Spleen (tissue), 11 donors: Measurements from ENCODE around the gene CDK19. TPM values are rescaled to one million over a fixed set of nuclear protein-coding genes. Genes with fewer than 3 reads are reported as not detected.
"Not testable (repeated sequence)": the region's sequence is repeated elsewhere in the genome, so short reads cannot be mapped to it uniquely, and the experiment has no call there.

Experiments used
- DNase-seq: peaks from one replicate; pipeline ENCODE4 v3.0.0-alpha.2; 2020
- H3K27ac ChIP-seq, 8 donors: fragments of 200-600 bp; sonication (generic) in 7 of 8; 1 replicate in 4 of 8; 2 replicates in 4 of 8; pipeline versions ENCODE4 v1.5.0 to v1.8.0; 2016 to 2021; ENCODE audit warnings: inconsistent platforms in 4 of 8, mild to moderate bottlenecking in 4 of 8, moderate library complexity in 1 of 8
- H3K27me3 ChIP-seq, 7 donors: fragments of 200-600 bp; sonication (generic) in 6 of 7; replicated peaks in 1 of 7; 1 replicate in 4 of 7; 2 replicates in 3 of 7; pipeline versions ENCODE4 v1.5.0 to v1.8.0; 2016 to 2021; ENCODE audit warnings: inconsistent platforms in 3 of 7, mild to moderate bottlenecking in 1 of 7
- H3K36me3 ChIP-seq, 6 donors: fragments of 200-600 bp; sonication (generic) in 5 of 6; 1 replicate in 4 of 6; 2 replicates in 2 of 6; pipeline versions ENCODE4 v1.5.0 to v1.8.0; 2016 to 2021; ENCODE audit warnings: inconsistent platforms in 2 of 6
- H3K4me1 ChIP-seq, 6 donors: fragments of 200-600 bp; sonication (generic) in 5 of 6; 1 replicate in 3 of 6; 2 replicates in 3 of 6; pipeline versions ENCODE4 v1.5.0 to v1.8.0; 2016 to 2021; ENCODE audit warnings: inconsistent platforms in 3 of 6
- H3K4me3 ChIP-seq, 8 donors: fragments of 200-600 bp; sonication (generic) in 7 of 8; 1 replicate in 4 of 8; 2 replicates in 4 of 8; pipeline versions ENCODE4 v1.5.0 to v1.8.0; 2016 to 2021; ENCODE audit warnings: inconsistent platforms in 4 of 8, mild to moderate bottlenecking in 4 of 8, moderate library complexity in 2 of 8
- H3K9me3 ChIP-seq, 8 donors: fragments of 200-600 bp; sonication (generic) in 7 of 8; 1 replicate in 4 of 8; 2 replicates in 4 of 8; pipeline versions ENCODE4 v1.5.0 to v1.8.0; 2016 to 2021; ENCODE audit warnings: inconsistent platforms in 4 of 8
- CTCF ChIP-seq, 11 experiments: fragments of 200-600 bp in 7 of 11; fragments of 450-650 bp in 4 of 11; sonication (generic) in 4 of 11; IDR thresholded peaks in 8 of 11; conservative IDR thresholded peaks in 3 of 11; 1 replicate in 7 of 11; 2 replicates in 4 of 11; pipeline versions ENCODE4 v1.4.0 to v1.8.0; 2016 to 2021; ENCODE audit warnings: antibody characterized with exemption in 11 of 11, inconsistent platforms in 4 of 11, mild to moderate bottlenecking in 1 of 11
- POLR2A ChIP-seq, 3 donors: fragments of 450-650 bp; IDR thresholded peaks; one replicate each; pipeline ENCODE4 v1.5.1; 2017; ENCODE audit warnings: antibody characterized with exemption in 3 of 3, mild to moderate bottlenecking in 1 of 3
- POLR2AphosphoS5 ChIP-seq, 3 donors: sonication (generic); formaldehyde crosslinking; IDR thresholded peaks; one replicate each; pipeline ENCODE4 v1.5.1; 2017; ENCODE audit warnings: antibody characterized with exemption in 3 of 3
- WGBS, 5 donors: extraction: QIAGEN DNeasy Blood & Tissue Kit in 3 of 5; methylation state at CpG; one replicate each; pipeline versions ENCODE4 v1.1.5 to v1.1.7; 2013 to 2018; 5-methylcytosine and 5-hydroxymethylcytosine counted together
- intact Hi-C: fragments of 100-400 bp; cut with DNase I; formaldehyde crosslinking; loops from one replicate; pipeline ENCODE4 v1.15.0; 2023; ENCODE audit warnings: low total_unique reads
- polyA plus RNA-seq, 3 donors: library from polyadenylated mRNA; stranded (reverse); fragments of 200-250 nt; gene quantifications; one replicate each; pipeline ENCODE4 v1.2.1, GENCODE V29; 2013
- total RNA-seq, 7 donors: library from RNA; depleted of rRNA in 3 of 7; stranded (reverse); fragments of >200 nt in 3 of 7; fragmentation: NEBNext Ultra II Directional in 4 of 7; extraction: Animal tissue kit (Norgen Biotek cat#: 25700) in 4 of 7; gene quantifications; one replicate each; pipeline versions ENCODE4 v1.1.0 to v1.2.1, GENCODE V29; 2016 to 2021
- donor health status: healthy with polysubstance abuse.
- donor health status: DM: no; HTN: no; CAD: no; lungs with moderate emphysema.
- donor health status: DM: no; HTN: no; CAD: no.
- donor health status: Bipolar disorder and iron deficiency.
- donor health status: healthy.
- donor health status: DM: no; HTN: no; CAD: no.
- donor health status: DM: yes; HTN: yes; CAD: no.

CDK19 gene
- total and polyA plus RNA-seq, 10 donors = 7.9 to 29.8 (median 21.7) TPM

DNA sequence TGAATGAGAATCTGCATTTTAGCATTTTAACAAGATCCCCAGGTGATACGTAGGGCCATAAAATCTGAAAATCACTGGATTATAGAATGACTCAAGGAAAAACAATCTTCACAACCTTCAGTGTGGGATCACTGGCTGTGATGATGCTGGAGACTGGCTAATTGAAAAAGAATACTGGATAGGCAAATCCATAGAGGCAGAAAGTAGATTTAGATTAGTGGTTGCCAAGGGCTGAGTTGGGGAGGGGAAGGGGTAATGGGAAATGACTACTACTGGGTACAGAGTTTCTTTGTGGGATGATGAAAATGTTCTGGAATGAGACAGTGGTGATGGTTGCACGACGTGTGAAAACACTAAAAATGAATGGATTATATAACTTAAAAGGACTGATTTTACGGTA is 84.1 kb downstream of the CDK19 start:
- 93 to 98% (median 98%) methylated on average over 4 of the region's 4 CpGs for WGBS, 5 donors
- no peaks in the 10 kb centered on the region for H3K4me1 ChIP-seq
- TF ChIP-seq CTCF (IDR thresholded peaks at IDR 0.05 in 8 of 11, conservative IDR thresholded peaks at IDR 0.05 in 3 of 11) = no peak
- no peak for TF ChIP-seq POLR2AphosphoS5 (IDR thresholded peaks at IDR 0.05)
- TF ChIP-seq POLR2A (IDR thresholded peaks at IDR 0.05) = no peak
- intact Hi-C loops = no loop called here
- H3K36me3 ChIP-seq = peaks cover 0 to 22% (median 2%) of the 10 kb centered on the region in 6 donors
- no peak overlapping the region for H3K27ac ChIP-seq
- H3K4me3 ChIP-seq = no peak overlapping the region
- no peak for DNase-seq
- H3K9me3 ChIP-seq = no peaks in the 10 kb centered on the region
- no peaks in the 10 kb centered on the region for H3K27me3 ChIP-seq

- intact Hi-C loops = no loop called here
- H3K4me3 ChIP-seq = no peak overlapping the region
- H3K9me3 ChIP-seq = no peaks in the 10 kb centered on the region
- H3K4me1 ChIP-seq = no peaks in the 10 kb centered on the region
- H3K27me3 ChIP-seq = no peaks in the 10 kb centered on the region
- TF ChIP-seq CTCF (IDR thresholded peaks at IDR 0.05 in 8 of 11, conservative IDR thresholded peaks at IDR 0.05 in 3 of 11) = no peak
- TF ChIP-seq POLR2A (IDR thresholded peaks at IDR 0.05) = no peak
- no peak for TF ChIP-seq POLR2AphosphoS5 (IDR thresholded peaks at IDR 0.05)
- peaks cover 0 to 12% (median 0%) of the 10 kb centered on the region in 6 donors for H3K36me3 ChIP-seq
- H3K27ac ChIP-seq = no peak overlapping the region
- DNase-seq = no peak
- WGBS, 5 donors = 82 to 100% (median 91%) methylated on average over 1 of the region's 1 CpG
These were observed 86.8 kb downstream of the CDK19 start for GRCh38 chr6:110728501-110728900.

- Histone ChIP-seq H3K4me3 (no peak overlapping the region), H3K4me1 (no peaks in the 10 kb centered on the region), H3K36me3 (peaks cover 0 to 12% (median 0%) of the 10 kb centered on the region in 6 donors), H3K9me3 (no peaks in the 10 kb centered on the region), H3K27me3 (no peaks in the 10 kb centered on the region), H3K27ac (no peak overlapping the region)
- TF ChIP-seq POLR2AphosphoS5 (IDR thresholded peaks at IDR 0.05) (no peak), CTCF (IDR thresholded peaks at IDR 0.05 in 8 of 11, conservative IDR thresholded peaks at IDR 0.05 in 3 of 11) (no peak), POLR2A (IDR thresholded peaks at IDR 0.05) (no peak)
- WGBS, 5 donors = 74 to 91% (median 79%) methylated on average over 3 of the region's 3 CpGs
- intact Hi-C loops = no loop called here
- DNase-seq = no peak
These were observed 92.3 kb downstream of the CDK19 start for GRCh38 chr6:110723017-110723416.

- 91 to 99% (median 94%) methylated on average over 3 of the region's 3 CpGs for WGBS, 5 donors
- peaks cover 0 to 16% (median 0%) of the 10 kb centered on the region in 6 donors for H3K36me3 ChIP-seq
- H3K27me3 ChIP-seq = no peaks in the 10 kb centered on the region
- no peak for DNase-seq
- no peaks in the 10 kb centered on the region for H3K4me1 ChIP-seq
- TF ChIP-seq CTCF (IDR thresholded peaks at IDR 0.05 in 8 of 11, conservative IDR thresholded peaks at IDR 0.05 in 3 of 11) (no peak), POLR2A (IDR thresholded peaks at IDR 0.05) (no peak), POLR2AphosphoS5 (IDR thresholded peaks at IDR 0.05) (no peak)
- no peak overlapping the region for H3K4me3 ChIP-seq
- H3K27ac ChIP-seq = peak overlapping the region in 1 of 8 donors; percentile 57
- intact Hi-C loops = no loop called here
- no peaks in the 10 kb centered on the region for H3K9me3 ChIP-seq
These were observed 95.2 kb downstream of the CDK19 start for GRCh38 chr6:110720066-110720465.

GRCh38 chr6:110719601-110720000 is 95.7 kb downstream of the CDK19 start:
- H3K4me1 ChIP-seq, intact Hi-C loops, H3K4me3 ChIP-seq, H3K27me3 ChIP-seq, H3K9me3 ChIP-seq: not testable (repeated sequence)
- peak; percentile 81 for DNase-seq
- Histone ChIP-seq H3K27ac (peak overlapping the region in 1 of 8 donors; percentile 57), H3K36me3 (peaks cover 0 to 16% (median 0%) of the 10 kb centered on the region in 6 donors)
- WGBS, 5 donors = 83 to 94% (median 91%) methylated on average over 6 to 7 of the region's 7 CpGs
